HepG2 (cell line): Measurements from ENCODE around the gene TRAPPC12.

Source experiments
- CBX5 ChIP-seq: sonication (generic); formaldehyde crosslinking; IDR thresholded peaks from 2 replicates; pipeline ENCODE4 v1.4.0; 2020; ENCODE audit warnings: missing genetic modification reagents, borderline replicate concordance
- EZH2 ChIP-seq: conservative IDR thresholded peaks from 2 replicates; pipeline ENCODE4 v1.6.1; 2012; ENCODE audit warnings: mild to moderate bottlenecking, low read depth, low read length, moderate library complexity
- JUND ChIP-seq: sonication (generic); formaldehyde crosslinking; IDR thresholded peaks from 2 replicates; pipeline ENCODE4 v1.8.0; 2022; ENCODE audit warnings: mild to moderate bottlenecking, missing genetic modification reagents
- NFE2L1 ChIP-seq: sonication (generic); formaldehyde crosslinking; IDR thresholded peaks from 2 replicates; pipeline ENCODE4 v1.4.0; 2020; ENCODE audit warnings: missing genetic modification reagents, mild to moderate bottlenecking, borderline replicate concordance
- POLR2A ChIP-seq, 2 experiments: IDR thresholded peaks; 2 replicates each; pipeline ENCODE4 v1.6.1; 2011; ENCODE audit warnings: low read depth in 2 of 2, low read length in 2 of 2, mild to moderate bottlenecking in 1 of 2, moderate library complexity in 1 of 2; ENCODE audit not compliant: insufficient read depth in 1 of 2
- RBAK ChIP-seq: sonication (generic); formaldehyde crosslinking; IDR thresholded peaks from 2 replicates; pipeline ENCODE4 v1.5.1; 2020; ENCODE audit warnings: mild to moderate bottlenecking, missing genetic modification reagents
- ZNF367 ChIP-seq: sonication (generic); formaldehyde crosslinking; IDR thresholded peaks from 2 replicates; pipeline ENCODE4 v1.4.0; 2020; ENCODE audit warnings: missing genetic modification reagents, borderline replicate concordance
- ZSCAN22 ChIP-seq: sonication (generic); formaldehyde crosslinking; IDR thresholded peaks from 2 replicates; pipeline ENCODE4 v1.4.0; 2020; ENCODE audit warnings: mild to moderate bottlenecking, missing genetic modification reagents
- TF ChIP-seq, protein P1 (sequence below): sonication (generic); formaldehyde crosslinking; IDR thresholded peaks from 2 replicates; pipeline ENCODE4 v1.5.0; 2020; ENCODE audit warnings: mild to moderate bottlenecking, missing genetic modification reagents, moderate library complexity

DNA sequence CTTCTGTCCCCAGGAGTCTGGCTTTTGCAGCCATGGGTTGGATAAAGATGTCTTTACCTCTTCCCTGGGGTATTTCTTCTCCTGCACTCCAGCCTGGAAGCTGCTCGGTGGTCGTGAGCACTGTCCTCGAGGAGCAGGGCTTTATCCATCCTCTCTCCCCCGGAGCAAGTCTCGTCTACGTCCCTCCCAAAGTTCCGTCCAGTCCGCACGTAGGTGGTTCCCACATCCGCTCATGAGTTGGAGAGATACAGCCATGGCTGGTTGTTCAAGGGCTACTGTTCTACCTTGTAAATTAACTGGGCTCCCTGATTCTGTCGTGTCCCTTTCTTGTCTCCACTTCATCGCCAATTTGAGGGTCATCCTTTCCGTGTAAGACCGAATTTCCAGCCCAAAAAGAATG lies 47.1 kb downstream of the TRAPPC12 start:
- no peak for TF ChIP-seq JUND (CRISPR knock-in tag)
- TF ChIP-seq, protein P1, sequence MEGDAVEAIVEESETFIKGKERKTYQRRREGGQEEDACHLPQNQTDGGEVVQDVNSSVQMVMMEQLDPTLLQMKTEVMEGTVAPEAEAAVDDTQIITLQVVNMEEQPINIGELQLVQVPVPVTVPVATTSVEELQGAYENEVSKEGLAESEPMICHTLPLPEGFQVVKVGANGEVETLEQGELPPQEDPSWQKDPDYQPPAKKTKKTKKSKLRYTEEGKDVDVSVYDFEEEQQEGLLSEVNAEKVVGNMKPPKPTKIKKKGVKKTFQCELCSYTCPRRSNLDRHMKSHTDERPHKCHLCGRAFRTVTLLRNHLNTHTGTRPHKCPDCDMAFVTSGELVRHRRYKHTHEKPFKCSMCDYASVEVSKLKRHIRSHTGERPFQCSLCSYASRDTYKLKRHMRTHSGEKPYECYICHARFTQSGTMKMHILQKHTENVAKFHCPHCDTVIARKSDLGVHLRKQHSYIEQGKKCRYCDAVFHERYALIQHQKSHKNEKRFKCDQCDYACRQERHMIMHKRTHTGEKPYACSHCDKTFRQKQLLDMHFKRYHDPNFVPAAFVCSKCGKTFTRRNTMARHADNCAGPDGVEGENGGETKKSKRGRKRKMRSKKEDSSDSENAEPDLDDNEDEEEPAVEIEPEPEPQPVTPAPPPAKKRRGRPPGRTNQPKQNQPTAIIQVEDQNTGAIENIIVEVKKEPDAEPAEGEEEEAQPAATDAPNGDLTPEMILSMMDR (CRISPR knock-in tag) = no peak
- TF ChIP-seq POLR2A (IDR thresholded peaks at IDR 0.05; ENCODE audit: insufficient read depth in 1 of 2, low read depth in 2 of 2, low read length in 2 of 2) = no peak
- no peak for TF ChIP-seq ZNF367 (CRISPR knock-in tag)
- no peak for TF ChIP-seq ZSCAN22
- no peak for TF ChIP-seq EZH2
- TF ChIP-seq NFE2L1 = no peak
- no peak for TF ChIP-seq RBAK (CRISPR knock-in tag)
- TF ChIP-seq CBX5 (CRISPR knock-in tag) = no peak
